ENCODE results near the gene TFAP2A.

DNA sequence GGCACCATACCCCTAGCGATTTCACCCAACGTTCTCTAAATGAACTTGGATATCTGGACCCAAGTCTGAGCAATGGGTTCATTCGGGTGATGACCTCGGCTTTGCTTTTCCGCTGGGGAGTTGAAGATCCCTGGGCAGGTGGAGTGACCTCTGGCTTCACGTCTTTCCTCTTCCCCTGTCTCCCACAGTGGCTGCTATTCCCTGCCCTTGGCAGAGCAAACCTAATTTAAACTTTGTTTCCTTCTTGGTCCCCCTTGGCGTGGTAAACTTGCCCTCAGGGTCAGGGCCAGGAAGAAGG, 7.8 kb upstream of the TFAP2A start:
- TF ChIP-seq, protein P1, sequence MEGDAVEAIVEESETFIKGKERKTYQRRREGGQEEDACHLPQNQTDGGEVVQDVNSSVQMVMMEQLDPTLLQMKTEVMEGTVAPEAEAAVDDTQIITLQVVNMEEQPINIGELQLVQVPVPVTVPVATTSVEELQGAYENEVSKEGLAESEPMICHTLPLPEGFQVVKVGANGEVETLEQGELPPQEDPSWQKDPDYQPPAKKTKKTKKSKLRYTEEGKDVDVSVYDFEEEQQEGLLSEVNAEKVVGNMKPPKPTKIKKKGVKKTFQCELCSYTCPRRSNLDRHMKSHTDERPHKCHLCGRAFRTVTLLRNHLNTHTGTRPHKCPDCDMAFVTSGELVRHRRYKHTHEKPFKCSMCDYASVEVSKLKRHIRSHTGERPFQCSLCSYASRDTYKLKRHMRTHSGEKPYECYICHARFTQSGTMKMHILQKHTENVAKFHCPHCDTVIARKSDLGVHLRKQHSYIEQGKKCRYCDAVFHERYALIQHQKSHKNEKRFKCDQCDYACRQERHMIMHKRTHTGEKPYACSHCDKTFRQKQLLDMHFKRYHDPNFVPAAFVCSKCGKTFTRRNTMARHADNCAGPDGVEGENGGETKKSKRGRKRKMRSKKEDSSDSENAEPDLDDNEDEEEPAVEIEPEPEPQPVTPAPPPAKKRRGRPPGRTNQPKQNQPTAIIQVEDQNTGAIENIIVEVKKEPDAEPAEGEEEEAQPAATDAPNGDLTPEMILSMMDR (IDR thresholded peaks at IDR 0.05): no peak
- TF ChIP-seq POLR2A (IDR thresholded peaks at IDR 0.05): no peak

Data from right lobe of liver (tissue), 4 donors.